Neuron (in vitro differentiated cells): ENCODE data around the gene LHX2.

Source experiments
- H2AFZ ChIP-seq: one replicate; pipeline ENCODE4 v1.6.1; 2013; ENCODE audit warnings: low read depth, mild to moderate bottlenecking, inconsistent platforms, low read length, moderate library complexity
- H3K27me3 ChIP-seq: one replicate; pipeline ENCODE4 v1.6.1; 2013; ENCODE audit warnings: low read length; ENCODE audit not compliant: insufficient read depth
- H3K36me3 ChIP-seq: one replicate; pipeline ENCODE4 v1.6.1; 2013; ENCODE audit warnings: low read length; ENCODE audit not compliant: insufficient read depth
- H3K4me1 ChIP-seq: one replicate; pipeline ENCODE4 v1.6.1; 2013; ENCODE audit warnings: low read length; ENCODE audit not compliant: insufficient read depth
- H3K4me3 ChIP-seq: 2 replicates; pipeline ENCODE4 v1.5.1; 2013; ENCODE audit warnings: mild to moderate bottlenecking, low read length, moderate library complexity
- H3K9me3 ChIP-seq: one replicate; pipeline ENCODE4 v1.6.1; 2013; ENCODE audit warnings: low read length

The LHX2 gene

DNA sequence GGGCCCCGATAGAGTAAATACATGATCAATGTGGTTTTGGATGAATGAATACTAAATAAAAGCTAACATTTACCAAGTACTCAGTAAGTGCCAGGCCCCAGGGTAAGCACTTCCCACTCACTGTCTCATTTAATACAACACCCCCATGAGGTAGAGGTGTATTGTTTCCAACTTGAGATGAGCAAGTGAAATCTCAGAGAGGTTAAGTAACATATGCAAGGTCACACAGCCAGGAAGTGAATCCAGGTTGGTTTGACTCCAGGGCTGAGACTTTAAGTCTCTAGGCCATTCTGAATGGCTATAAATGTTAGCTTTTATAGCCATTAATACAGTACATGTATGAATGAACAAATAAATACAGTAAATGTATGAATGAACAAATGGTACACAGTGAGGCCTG is 39.4 kb downstream of the LHX2 start:
- Histone ChIP-seq H2AFZ (no peak overlapping the region), H3K4me3 (no peak overlapping the region), H3K9me3 (peaks cover 2% of the 10 kb centered on the region), H3K4me1 (no peaks in the 10 kb centered on the region), H3K36me3 (no peaks in the 10 kb centered on the region), H3K27me3 (peaks cover 22% of the 10 kb centered on the region)

DNA sequence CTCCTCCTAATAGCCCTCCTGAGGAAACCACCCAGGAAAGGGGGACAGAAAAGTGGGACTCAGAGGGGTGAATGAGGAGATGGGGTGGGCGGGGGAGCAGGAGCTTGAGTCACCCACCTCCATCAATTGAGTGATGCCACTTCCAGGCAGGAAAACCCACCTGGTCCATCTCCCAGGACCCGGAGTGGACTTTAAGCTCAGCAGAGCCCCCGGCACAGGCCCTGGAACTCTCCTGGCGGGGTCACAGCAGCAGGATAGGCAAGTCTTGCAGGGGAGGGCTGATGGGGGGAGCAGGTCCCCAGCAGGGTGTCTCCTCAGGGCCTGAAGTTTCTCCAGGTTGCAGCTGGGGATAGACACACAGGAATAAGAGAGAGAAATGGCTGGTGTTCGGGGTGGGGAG is 40.8 kb downstream of the LHX2 start:
- peaks cover 7% of the 10 kb centered on the region for H3K27me3 ChIP-seq
- no peaks in the 10 kb centered on the region for H3K36me3 ChIP-seq
- H3K4me3 ChIP-seq: no peak overlapping the region
- peaks cover 2% of the 10 kb centered on the region for H3K9me3 ChIP-seq
- no peaks in the 10 kb centered on the region for H3K4me1 ChIP-seq
- H2AFZ ChIP-seq: no peak overlapping the region

DNA sequence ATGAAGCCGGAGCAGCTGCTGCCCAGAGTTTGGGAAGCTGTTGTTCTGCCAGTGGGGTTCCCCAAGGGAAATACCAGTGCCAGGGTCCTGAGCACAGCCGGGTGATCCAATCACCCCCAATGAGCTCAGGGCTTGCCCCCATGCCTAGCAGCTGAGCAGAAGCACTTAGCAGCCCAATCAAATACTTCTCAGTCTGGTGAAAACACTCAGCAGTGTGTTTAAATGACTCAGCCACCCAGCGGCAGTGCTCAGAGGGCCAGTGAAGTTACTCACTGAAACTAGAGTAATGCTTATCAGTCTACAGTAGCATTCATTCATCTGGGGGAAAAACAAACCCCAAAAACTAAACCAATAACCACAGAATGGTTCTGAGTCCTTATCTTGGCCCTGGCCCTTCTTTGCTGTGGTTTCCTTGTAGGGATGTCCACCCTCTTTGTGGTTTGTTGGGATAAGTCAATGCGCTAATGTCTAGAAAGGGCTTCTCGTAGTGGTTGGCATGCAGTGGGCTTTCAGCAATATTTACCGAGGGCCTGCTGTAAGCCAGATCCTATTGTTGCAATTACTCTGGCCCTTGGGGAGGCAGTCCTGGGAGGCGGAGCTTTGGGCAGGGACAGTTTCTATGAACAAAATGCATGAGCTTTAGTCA is 43.1 kb downstream of the LHX2 start:
- H2AFZ ChIP-seq: no peak overlapping the region
- H3K4me1 ChIP-seq: no peaks in the 10 kb centered on the region
- no peaks in the 10 kb centered on the region for H3K36me3 ChIP-seq
- peaks cover 2% of the 10 kb centered on the region for H3K9me3 ChIP-seq
- no peak overlapping the region for H3K4me3 ChIP-seq
- peaks cover 2% of the 10 kb centered on the region for H3K27me3 ChIP-seq

DNA sequence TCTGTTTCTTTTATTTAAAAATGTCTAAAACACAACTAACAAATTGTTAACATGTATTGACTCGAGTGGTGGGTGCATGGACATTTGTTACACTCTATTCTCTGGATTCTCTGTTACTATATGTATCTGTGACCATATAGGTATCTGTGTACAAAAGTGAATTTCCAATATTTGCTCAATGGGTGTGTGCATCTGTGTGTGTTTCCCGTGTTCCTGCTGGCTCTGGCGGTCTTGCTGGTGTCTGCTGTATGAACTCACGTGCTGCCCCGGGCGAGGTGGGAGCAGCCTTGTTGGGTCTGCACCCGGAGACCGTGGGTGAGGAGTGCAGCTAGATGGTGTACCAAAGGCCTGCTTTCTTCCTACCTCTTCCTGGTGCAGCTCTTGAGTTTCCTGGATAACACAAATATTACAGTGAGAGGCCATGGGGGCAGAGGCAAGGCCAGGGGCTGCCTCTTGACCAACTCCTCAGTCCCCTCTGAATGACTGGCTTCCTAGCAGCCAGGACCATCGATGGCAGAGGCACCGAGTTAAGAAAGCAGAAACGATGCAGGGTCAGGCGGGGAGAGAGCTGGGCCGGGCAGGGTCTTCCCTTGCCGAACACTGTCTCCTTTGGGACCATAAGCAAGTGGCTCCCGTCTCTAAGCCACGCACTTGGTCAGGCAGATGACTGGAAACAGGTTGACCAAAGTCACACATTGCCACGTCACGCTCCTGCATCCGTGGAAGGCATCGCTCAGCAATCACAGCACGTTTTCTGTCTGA is 49.5 kb downstream of the LHX2 start:
- H3K4me1 ChIP-seq: no peaks in the 10 kb centered on the region
- H2AFZ ChIP-seq: no peak overlapping the region
- no peaks in the 10 kb centered on the region for H3K27me3 ChIP-seq
- H3K36me3 ChIP-seq: no peaks in the 10 kb centered on the region
- H3K4me3 ChIP-seq: no peak overlapping the region
- no peaks in the 10 kb centered on the region for H3K9me3 ChIP-seq

DNA sequence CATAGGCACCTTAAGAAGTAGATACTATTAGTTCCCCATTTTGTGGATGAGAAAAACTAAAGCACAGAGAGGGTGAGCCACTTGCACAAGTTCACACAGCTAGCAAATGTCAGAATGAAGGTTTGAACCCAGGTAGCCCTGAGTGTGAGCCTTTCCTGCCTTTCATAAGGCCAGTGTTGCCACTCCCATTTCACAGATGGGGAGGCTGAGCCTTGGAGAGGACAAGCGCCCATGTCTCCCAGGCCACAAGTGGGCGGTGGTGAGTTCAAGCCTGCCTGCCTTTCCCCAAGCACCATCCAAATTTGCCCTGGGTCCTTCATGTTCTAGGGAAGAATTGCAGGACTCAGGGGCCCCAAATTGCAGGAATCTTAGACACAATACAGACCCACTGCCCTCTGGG is 50.6 kb downstream of the LHX2 start:
- Histone ChIP-seq H3K9me3 (no peaks in the 10 kb centered on the region), H3K4me3 (no peak overlapping the region), H3K4me1 (no peaks in the 10 kb centered on the region), H3K27me3 (no peaks in the 10 kb centered on the region), H3K36me3 (no peaks in the 10 kb centered on the region), H2AFZ (no peak overlapping the region)

DNA sequence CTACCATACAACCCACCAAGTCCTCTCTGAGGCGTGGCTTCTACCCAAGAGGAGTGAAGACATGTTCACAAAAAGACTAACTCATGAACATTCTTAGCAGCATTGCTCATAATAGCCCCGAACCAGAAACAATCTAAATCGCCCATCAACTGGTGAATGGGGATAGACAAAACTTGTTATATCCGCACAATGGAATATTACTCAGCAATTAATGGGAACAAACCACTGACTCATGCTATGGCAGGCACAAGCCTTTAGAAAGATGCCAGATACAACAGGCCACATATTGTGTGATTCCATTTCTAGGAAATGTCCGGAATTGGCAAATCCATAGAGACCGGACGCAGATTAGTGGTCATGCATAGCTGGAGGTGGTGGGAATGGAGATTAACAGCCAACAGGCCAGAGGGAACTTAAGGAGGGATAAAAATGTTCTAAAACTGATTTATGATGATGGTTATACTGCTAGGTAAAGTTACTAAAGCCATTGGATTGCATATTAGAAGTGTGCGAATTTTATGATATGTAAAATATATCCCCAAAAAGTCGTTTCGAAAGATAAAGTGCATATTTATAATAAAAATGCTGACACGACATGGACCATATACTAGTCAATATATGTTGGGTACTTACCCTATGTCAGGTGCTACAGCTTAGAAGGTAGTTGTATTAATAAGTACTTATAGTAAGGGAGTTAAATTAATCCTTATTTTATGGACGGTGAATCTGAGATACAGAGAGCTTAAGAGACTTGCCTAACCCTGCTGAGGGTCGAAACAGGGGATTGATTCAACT is 55.4 kb downstream of the LHX2 start:
- Histone ChIP-seq H3K27me3 (no peaks in the 10 kb centered on the region), H3K9me3 (no peaks in the 10 kb centered on the region), H3K4me3 (no peak overlapping the region), H3K36me3 (no peaks in the 10 kb centered on the region), H3K4me1 (no peaks in the 10 kb centered on the region), H2AFZ (no peak overlapping the region)

DNA sequence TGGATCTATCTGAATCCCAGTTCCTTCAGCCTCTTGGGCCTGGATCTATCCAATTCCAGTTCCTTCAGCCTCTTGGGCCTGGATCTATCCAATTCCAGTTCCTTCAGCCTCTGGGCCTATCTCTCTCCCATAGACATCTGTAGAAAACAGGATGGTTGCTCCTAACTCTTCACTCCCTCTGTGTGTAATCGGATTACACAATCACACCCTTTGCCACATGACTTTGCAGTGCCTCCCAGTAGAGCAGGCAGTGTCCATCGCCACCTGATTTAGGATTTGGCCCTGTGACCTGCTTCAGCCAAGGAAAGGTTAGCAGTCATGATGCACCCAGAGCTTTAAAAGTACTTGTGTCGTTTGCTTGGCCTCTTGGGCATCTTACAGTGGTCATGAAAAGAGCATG is 56.7 kb downstream of the LHX2 start:
- Histone ChIP-seq H3K4me1 (no peaks in the 10 kb centered on the region), H3K27me3 (no peaks in the 10 kb centered on the region), H3K4me3 (no peak overlapping the region), H3K36me3 (no peaks in the 10 kb centered on the region), H2AFZ (no peak overlapping the region), H3K9me3 (no peaks in the 10 kb centered on the region)

DNA sequence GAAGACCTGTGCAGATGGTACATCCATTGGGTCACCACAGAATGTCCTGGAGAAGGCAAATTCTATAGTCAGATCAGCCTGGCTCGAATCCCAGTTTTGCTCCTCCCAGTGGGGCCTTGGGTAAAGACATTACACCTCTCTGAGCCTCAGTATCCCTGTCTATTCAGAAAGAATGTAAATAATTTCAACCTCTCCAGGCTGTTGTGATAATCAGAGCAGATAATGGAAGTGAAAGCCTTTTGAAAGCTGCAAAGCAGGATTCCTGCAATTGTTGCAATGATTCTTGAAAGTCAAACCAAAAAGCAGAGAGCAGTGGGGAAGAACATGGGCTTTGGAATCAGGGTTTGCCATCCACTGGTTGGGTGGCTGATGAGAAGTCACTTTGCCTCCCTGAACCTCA is 63.2 kb downstream of the LHX2 start:
- Histone ChIP-seq H3K36me3 (no peaks in the 10 kb centered on the region), H3K4me1 (no peaks in the 10 kb centered on the region), H2AFZ (no peak overlapping the region), H3K4me3 (no peak overlapping the region), H3K27me3 (peaks cover 4% of the 10 kb centered on the region), H3K9me3 (no peaks in the 10 kb centered on the region)

DNA sequence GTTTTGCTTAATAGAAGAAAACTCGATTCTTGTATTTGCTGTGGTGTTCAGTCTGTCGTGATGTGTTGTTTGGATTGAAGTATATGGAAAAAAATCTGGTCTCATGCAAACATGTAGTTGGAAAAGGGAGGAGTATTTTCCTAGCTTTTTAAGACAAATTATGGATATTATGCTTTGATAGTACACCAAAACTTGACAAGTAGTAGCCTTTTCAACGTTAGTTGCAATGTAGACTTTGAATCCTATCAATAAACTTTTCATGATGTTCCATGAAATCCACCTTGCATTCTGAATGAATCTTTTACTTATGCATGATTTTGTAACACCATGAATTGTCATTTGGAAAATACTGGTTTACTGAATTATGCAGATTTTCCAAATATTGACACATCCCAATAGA is 64.2 kb downstream of the LHX2 start:
- no peaks in the 10 kb centered on the region for H3K4me1 ChIP-seq
- H2AFZ ChIP-seq: no peak overlapping the region
- H3K4me3 ChIP-seq: no peak overlapping the region
- no peaks in the 10 kb centered on the region for H3K36me3 ChIP-seq
- no peaks in the 10 kb centered on the region for H3K9me3 ChIP-seq
- H3K27me3 ChIP-seq: peaks cover 4% of the 10 kb centered on the region

DNA sequence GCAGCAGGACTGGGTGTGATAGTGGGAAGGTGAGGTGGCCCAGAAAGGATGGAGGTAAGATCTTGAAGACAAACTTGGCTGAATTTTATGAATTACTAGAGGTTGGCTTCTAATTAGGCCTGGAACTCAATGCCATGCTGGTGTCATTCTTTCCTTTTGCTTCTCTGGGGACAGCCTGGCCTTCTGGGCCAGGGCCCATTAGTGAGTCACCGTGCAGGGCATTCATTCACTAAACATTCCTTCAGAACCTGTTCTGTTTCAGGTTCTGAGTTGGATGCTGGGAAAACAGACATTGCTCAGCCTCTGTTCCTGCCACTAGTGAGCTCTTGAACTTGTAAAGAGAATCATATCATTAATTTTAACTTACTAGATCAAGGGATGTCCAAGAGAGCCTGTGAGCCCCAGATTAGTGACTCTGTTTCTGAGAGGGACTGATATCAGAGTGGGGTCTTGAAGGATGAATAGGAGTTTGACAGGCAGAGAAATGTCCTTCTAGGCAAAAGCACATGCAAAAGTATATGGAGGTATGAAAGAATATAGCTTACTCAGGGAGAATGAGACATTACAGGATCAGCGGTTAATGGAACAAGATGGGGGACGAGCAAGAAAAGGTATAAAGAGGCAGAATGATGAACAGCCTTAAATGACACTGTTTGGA is 66.5 kb downstream of the LHX2 start:
- Histone ChIP-seq H3K9me3 (no peaks in the 10 kb centered on the region), H3K27me3 (peaks cover 4% of the 10 kb centered on the region), H3K4me1 (no peaks in the 10 kb centered on the region), H2AFZ (no peak overlapping the region), H3K4me3 (no peak overlapping the region), H3K36me3 (no peaks in the 10 kb centered on the region)

DNA sequence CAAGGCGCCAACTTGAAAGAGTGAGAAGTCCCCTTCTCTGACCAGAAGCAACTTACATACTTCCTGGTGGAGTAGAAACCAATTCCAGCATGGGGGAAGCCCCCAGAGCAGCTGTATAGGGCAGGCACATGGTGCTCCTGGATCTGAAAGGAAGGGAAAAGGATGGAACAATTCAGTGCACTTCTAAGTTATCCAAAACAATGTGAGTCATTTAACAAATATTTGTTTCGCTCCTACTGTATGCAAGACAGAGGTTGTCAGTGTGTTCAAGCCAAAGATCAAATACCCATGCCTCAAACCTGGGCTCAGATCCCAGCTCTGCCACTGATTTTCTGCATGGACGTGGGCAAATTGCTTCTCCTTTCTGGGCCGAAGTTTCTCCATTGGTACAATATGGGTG is 67.1 kb downstream of the LHX2 start:
- H3K36me3 ChIP-seq: no peaks in the 10 kb centered on the region
- no peak overlapping the region for H2AFZ ChIP-seq
- H3K4me3 ChIP-seq: no peak overlapping the region
- no peaks in the 10 kb centered on the region for H3K4me1 ChIP-seq
- H3K9me3 ChIP-seq: no peaks in the 10 kb centered on the region
- peaks cover 4% of the 10 kb centered on the region for H3K27me3 ChIP-seq

DNA sequence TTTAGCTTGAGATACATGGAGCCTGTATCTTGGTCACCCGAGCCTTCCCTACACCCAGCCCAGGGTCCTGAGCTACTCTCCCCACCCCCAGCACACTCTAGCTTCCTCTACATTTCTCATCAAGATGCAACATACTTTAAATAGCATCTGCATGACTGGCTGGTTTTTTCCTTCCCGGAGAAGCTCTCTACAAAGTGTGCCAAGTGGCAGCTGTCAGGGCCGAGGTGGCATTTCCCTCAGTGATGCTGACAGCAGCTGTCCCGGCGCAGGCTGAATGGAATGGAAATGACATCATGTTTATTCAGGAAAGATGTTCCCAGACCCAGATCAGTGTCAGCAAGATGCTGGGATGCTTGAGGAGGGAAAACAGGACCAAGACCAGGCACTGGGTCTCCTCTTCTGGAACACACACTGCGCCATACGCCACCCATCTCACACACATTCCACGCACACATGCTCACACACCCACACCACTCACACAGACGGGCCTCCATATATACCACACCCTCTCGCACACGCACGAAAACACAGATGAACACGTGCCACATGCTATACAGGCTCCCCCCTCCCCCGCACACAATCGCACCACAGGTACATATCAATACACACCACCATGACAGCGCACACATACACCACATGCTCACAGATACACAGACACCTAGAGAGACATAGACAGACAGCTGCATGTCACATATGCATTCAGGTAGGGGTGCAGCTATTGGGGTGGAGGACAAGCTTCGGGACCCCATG is 67.8 kb downstream of the LHX2 start:
- Histone ChIP-seq H3K4me3 (no peak overlapping the region), H3K36me3 (no peaks in the 10 kb centered on the region), H2AFZ (no peak overlapping the region), H3K4me1 (no peaks in the 10 kb centered on the region), H3K9me3 (no peaks in the 10 kb centered on the region), H3K27me3 (peaks cover 4% of the 10 kb centered on the region)
